ENCODE data around the gene KIF1B. TPM values are rescaled to one million over a fixed set of nuclear protein-coding genes. Genes with fewer than 3 reads are reported as not detected.

Gene KIF1B
- total RNA-seq, 3 donors from 2014 or later = 35.6 to 62.2 (median 48.0) TPM

GRCh38 chr1:10187026-10187334 lies 23.4 kb upstream of the KIF1B start:
- Histone ChIP-seq H3K4me3 (no peak overlapping the region), H3K4me1 (ENCODE audit: low read depth) (no peaks in the 10 kb centered on the region), H3K36me3 (ENCODE audit: low read depth) (no peaks in the 10 kb centered on the region), H3K9me3 (no peaks in the 10 kb centered on the region)
- intact Hi-C loops (cut with DNase I, micrococcal nuclease) = no loop called here
- no peak for TF ChIP-seq CTCF (IDR thresholded peaks at IDR 0.05)
- no peak for ATAC-seq
- DNase-seq = no peak

- no peaks in the 10 kb centered on the region for H3K36me3 ChIP-seq (ENCODE audit: low read depth)
- no peaks in the 10 kb centered on the region for H3K4me1 ChIP-seq (ENCODE audit: low read depth)
- no peak for TF ChIP-seq CTCF (IDR thresholded peaks at IDR 0.05)
- intact Hi-C loops (cut with DNase I, micrococcal nuclease) = no loop called here
- no peak overlapping the region for H3K4me3 ChIP-seq
- no peaks in the 10 kb centered on the region for H3K9me3 ChIP-seq
- DNase-seq = no peak
- ATAC-seq = no peak
These were observed 22.2 kb upstream of the KIF1B start for GRCh38 chr1:10188133-10188650.

GRCh38 chr1:10189659-10190058 lies 20.7 kb upstream of the KIF1B start:
- TF ChIP-seq CTCF (IDR thresholded peaks at IDR 0.05) = no peak
- intact Hi-C loops (cut with DNase I, micrococcal nuclease) = no loop called here
- Histone ChIP-seq H3K4me1 (ENCODE audit: low read depth) (no peaks in the 10 kb centered on the region), H3K4me3 (no peak overlapping the region), H3K36me3 (ENCODE audit: low read depth) (no peaks in the 10 kb centered on the region), H3K9me3 (no peaks in the 10 kb centered on the region)
- DNase-seq = peak in 1 of 3 donors; percentile 9
- ATAC-seq = peak; percentile 45

- intact Hi-C loops (cut with DNase I, micrococcal nuclease) = no loop called here
- no peaks in the 10 kb centered on the region for H3K4me1 ChIP-seq (ENCODE audit: low read depth)
- no peaks in the 10 kb centered on the region for H3K9me3 ChIP-seq
- no peak for TF ChIP-seq CTCF (IDR thresholded peaks at IDR 0.05)
- no peak overlapping the region for H3K4me3 ChIP-seq
- ATAC-seq = no peak
- DNase-seq = no peak
- no peaks in the 10 kb centered on the region for H3K36me3 ChIP-seq (ENCODE audit: low read depth)
These were observed 18.1 kb upstream of the KIF1B start for GRCh38 chr1:10192263-10192662.

GRCh38 chr1:10193288-10193687 lies 17.1 kb upstream of the KIF1B start:
- Histone ChIP-seq H3K4me1 (ENCODE audit: low read depth) (no peaks in the 10 kb centered on the region), H3K36me3 (ENCODE audit: low read depth) (no peaks in the 10 kb centered on the region), H3K9me3 (no peaks in the 10 kb centered on the region), H3K4me3 (no peak overlapping the region)
- intact Hi-C loops (cut with DNase I, micrococcal nuclease) = no loop called here
- no peak for DNase-seq
- TF ChIP-seq CTCF (IDR thresholded peaks at IDR 0.05) = no peak
- ATAC-seq = no peak

GRCh38 chr1:10195570-10195969 lies 14.8 kb upstream of the KIF1B start:
- TF ChIP-seq CTCF (IDR thresholded peaks at IDR 0.05) = no peak
- no peaks in the 10 kb centered on the region for H3K36me3 ChIP-seq (ENCODE audit: low read depth)
- H3K4me3 ChIP-seq = no peak overlapping the region
- no peaks in the 10 kb centered on the region for H3K4me1 ChIP-seq (ENCODE audit: low read depth)
- DNase-seq (no peak), ATAC-seq (no peak)
- intact Hi-C loops (cut with DNase I, micrococcal nuclease) = no loop called here
- H3K9me3 ChIP-seq = no peaks in the 10 kb centered on the region

Measured in mucosa of descending colon (tissue), 3 donors.